GM21619 (cell line): ENCODE measurements around the gene SRSF1.
"Not testable (repeated sequence)": the region's sequence is repeated elsewhere in the genome, so short reads cannot be mapped to it uniquely, and the experiment has no call there.

Source experiments
- ATAC-seq: cut with Tn5 transposase; IDR thresholded peaks from one replicate; pipeline ENCODE4 v1.9.1; 2021; ENCODE audit not compliant: unreplicated experiment

The SRSF1 gene, protein sequence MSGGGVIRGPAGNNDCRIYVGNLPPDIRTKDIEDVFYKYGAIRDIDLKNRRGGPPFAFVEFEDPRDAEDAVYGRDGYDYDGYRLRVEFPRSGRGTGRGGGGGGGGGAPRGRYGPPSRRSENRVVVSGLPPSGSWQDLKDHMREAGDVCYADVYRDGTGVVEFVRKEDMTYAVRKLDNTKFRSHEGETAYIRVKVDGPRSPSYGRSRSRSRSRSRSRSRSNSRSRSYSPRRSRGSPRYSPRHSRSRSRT

DNA sequence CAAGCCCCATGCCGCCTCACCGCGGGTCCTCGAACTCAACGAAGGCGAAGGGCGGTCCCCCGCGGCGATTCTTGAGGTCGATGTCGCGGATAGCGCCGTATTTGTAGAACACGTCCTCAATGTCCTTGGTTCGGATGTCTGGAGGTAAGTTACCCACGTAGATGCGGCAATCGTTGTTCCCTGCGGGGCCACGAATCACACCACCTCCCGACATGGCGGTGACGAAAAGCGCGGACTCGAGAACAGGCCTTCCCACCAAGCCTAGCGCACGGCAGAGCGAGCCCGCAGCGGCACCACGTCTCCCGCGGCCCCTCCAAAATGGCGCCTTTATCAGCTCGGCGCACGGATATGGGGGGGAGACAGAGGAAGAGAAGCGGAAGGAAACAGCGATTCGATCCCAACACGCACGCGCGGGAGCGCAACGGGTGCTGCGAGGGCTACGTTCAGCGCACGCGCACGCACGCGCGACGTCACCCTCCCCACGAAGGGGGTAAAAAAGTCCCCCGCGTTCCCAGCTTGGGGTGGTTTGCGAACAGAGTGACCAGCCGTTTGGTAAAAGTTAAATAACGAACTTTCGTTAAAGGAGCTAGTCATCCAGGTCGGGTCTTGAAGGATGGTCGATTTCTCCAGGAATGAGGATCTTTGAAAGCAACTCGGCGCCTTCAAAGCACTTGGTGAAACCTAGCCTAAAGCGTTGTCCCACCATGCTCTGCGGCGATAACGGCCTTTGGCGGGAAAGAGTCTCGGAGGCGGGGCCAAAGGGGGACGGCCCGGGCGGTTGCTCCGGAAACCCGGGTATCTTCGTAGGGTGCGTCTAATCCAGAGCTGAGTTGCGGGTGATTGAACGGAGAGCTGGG, at the start of gene SRSF1:
TSS of gene SRSF1 (minus strand) at position 323 of the 857 bp plus-strand sequence. CDS start at position 214, 109 bp downstream.
- peak; percentile 86 for ATAC-seq

- no peak for ATAC-seq
Observed at GRCh38 chr17:58056476-58056875, 49.4 kb upstream of the SRSF1 start.

GRCh38 chr17:58054641-58055040, 47.6 kb upstream of the SRSF1 start:
- no peak for ATAC-seq

DNA sequence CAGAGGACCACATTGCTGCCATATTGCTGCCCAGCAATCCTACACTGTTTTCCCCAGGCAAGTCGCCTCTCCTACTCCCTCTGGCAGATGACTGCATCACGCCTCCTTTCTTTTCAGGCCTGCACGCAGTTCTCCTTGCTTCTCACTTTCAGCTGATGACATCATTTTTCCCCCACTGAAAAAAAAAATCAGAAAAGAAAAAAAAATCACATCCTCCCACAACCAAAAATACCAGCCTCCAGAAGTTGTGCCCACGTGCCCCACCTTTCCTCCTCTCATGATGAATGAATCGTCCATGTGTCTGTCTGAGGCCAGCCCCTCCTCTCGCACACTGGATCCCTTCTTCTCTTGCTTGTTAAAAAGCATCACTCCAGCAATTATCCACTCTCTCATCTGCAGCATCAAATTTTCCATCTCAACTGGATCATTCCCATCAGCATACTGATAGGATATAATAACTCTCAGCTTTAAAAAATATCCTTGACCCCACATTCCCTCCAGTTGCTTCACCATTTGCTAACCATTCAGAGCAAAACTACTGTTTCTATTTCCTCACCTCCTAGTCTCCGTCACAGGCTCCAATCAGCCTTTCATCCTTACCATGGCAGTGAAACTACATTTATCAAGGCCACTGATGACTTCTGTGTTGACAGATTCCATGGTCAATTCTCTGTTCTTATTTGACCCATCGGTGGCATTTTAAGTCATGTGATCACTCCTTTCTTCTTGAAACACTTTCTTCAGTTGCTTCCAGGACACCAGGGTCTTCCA, 46.1 kb upstream of the SRSF1 start:
- no peak for ATAC-seq

- no peak for ATAC-seq
Observed at GRCh38 chr17:58052407-58052806, 45.4 kb upstream of the SRSF1 start.

- ATAC-seq, result no peak
Observed at GRCh38 chr17:58051468-58051867, 44.4 kb upstream of the SRSF1 start.

DNA sequence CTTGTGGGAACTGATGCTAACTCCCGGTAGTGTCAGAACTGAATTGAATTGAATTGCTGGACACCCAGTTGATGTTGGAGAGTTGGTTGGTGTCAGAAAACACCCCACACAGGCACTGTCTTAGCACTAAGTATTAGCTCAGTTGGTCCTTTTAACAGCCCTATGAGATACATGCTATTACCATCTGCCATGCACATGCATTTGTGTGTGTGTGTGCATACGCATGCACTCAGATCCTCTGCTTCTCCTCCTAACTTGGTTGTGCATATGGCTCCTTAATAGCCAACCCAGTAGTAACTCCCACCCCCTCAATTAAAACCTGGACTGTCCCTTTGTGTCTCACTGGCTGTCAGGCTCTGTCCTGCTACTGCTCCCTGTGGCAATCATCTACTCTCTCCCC, 43.9 kb upstream of the SRSF1 start:
- no peak for ATAC-seq

DNA sequence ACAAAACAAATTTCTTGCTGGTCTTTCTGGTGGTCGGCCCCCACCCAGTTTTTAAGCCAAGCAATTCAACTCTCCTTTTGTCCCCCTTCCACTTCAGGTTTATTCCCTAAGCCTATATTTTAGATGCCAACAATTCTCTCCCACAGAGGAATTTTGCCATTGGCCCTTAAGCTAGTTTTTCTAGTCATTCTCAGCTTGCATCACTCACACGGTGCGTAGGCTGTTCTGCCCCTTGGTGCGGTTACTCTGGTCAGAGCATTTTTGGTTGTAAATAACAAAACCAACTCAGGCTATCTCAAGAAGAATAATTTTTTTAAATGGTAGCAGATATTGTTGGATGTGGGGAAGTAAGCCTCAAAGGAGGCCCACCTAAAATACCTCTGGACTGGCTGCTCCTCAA, 42.5 kb upstream of the SRSF1 start:
- ATAC-seq, result no peak

GRCh38 chr17:58047376-58048150, 40.5 kb upstream of the SRSF1 start:
- no peak for ATAC-seq

GRCh38 chr17:58046239-58047094, 39.4 kb upstream of the SRSF1 start:
- ATAC-seq, result no peak

- not testable (repeated sequence) for ATAC-seq
Observed at GRCh38 chr17:58044256-58044655, 37.2 kb upstream of the SRSF1 start.

DNA sequence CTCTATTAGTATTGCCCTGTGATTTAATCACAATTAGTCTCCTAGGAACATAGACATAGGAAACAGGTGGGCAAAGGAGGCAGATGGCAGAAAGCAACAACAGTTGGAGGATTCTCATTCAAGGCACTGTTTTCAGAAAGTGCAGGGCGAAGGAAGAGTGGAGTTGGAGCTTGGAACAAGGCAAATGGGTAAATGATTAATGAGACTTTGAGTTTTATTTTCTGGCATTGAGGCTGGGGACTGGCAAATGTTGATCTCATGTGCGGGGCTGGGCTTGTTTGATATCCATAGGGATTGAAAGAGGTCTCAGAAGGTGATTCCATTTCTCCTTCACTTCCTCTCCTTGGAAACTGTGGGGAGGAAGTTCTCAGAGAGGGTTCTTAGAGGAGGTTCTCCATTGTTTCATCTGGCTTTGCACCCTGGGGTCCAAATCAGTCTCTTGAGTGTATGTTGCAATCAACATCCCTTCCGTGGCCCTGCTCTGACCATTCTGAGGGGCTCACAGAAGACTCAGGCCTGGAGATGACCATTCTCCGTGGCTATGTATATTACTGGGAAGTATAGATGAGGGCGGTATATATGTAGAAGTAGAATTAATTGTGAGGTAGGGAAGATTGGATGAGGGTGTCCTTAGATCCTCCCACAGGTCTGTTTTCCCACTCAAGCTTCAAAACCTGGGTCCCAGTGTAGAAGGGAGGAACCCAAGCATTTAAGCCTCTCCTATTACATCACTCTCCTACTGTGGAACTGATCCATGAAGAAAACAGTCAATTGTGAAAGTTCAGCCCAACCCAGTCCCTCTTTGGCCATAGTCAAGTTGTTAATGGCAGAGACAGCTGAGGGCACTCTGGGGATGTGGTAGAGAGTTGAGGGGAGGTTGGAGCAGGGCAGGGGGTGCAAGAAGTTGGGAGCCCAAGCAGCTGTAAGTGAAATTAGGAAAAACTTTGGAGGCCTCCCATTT, 36.5 kb upstream of the SRSF1 start:
- ATAC-seq, result no peak

DNA sequence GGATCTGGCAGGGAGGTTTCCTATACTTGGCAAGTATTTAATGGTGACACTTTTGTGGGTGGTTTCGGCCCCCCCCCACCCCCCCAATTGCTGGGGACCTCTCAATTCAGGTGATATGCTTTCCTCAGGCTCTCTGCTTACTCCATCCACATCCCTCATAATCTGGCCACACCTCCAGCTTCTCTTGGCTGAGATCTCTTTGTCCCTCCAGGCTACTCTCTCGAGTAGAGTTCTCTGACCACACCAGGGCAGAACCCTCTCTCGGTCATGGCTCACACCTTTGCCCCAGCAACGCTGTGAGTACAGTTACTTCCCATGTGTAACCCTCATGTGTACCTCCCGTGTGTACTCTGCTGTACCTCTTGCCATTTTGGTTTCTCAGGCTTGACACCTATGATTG, 34.1 kb upstream of the SRSF1 start:
- no peak for ATAC-seq

GRCh38 chr17:58040386-58040785, 33.3 kb upstream of the SRSF1 start:
- ATAC-seq, result no peak

- no peak for ATAC-seq
Observed at GRCh38 chr17:58039975-58040374, 32.9 kb upstream of the SRSF1 start.

DNA sequence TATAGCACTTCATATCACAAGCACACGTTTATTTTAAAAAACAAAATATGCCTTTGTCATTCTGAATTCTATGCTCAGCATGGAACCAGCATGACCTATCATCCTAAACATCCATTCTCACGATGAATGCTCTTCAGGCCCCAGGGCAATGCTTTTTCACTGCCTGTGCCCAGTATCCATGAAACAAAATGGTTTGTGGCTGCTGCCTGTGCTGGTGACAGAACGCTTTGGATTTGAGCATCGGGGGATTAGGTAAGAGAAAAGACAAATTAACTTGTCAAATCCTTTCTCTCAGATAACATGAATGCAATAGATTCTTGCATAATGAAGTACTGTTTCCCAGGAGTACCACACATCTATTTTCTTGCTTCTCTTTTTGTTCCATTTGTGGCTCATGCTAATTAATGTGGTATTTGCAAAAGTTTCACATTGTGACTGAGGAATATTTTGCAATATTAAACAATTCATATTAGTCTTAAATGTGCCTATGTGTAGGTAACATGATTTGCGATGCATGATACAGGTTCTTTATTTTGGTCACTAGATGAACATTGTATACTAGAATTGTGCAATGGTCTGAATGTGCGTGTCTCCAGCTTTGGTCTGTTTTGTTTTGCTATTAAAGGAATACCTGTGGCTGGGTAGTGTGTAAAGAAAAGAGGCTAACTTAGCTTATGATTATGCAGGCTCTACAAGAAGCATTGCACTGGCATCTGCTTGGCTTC, 25.8 kb upstream of the SRSF1 start:
- no peak for ATAC-seq

DNA sequence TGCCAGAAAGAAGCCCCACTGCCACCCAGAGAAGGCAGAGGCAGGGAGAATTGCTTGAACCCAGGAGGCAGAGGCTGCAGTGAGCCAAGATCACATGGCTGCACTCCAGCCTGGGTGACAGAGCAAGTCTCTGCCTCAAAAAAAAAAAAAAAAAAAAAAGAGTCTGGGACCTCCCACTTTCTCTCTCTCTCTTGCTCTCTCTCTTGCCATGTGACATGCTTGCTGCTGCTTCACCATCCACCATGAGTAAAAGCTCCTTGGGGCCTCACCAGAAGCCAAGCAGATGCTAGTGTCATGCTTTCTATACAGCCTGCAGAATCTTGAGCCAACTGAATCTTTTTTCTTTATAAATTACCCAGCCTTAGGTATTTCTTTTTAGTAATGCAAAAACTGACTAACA, 21.5 kb upstream of the SRSF1 start:
- ATAC-seq, result no peak

DNA sequence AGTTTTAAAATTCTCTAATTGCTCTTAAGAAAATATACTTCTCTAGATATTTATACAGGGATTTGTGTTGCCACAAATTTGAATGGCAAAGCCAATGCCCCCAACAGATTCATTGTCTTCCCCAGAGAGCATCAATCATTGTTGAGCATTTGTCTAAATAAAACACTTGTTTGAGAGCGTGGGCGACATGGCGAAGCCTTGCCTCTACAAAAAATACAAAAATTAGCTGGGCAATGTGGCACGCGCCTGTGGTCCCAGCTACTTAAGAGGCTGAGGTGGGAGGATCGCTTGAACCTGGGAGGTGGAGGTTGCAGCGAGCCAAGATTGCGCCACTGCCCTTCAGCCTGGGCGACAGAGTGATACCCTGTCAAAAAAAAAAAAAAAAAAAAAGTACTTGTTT, 13.4 kb upstream of the SRSF1 start:
- no peak for ATAC-seq
